Measurements from ENCODE around the gene PLCB2.

PLCB2 gene

DNA sequence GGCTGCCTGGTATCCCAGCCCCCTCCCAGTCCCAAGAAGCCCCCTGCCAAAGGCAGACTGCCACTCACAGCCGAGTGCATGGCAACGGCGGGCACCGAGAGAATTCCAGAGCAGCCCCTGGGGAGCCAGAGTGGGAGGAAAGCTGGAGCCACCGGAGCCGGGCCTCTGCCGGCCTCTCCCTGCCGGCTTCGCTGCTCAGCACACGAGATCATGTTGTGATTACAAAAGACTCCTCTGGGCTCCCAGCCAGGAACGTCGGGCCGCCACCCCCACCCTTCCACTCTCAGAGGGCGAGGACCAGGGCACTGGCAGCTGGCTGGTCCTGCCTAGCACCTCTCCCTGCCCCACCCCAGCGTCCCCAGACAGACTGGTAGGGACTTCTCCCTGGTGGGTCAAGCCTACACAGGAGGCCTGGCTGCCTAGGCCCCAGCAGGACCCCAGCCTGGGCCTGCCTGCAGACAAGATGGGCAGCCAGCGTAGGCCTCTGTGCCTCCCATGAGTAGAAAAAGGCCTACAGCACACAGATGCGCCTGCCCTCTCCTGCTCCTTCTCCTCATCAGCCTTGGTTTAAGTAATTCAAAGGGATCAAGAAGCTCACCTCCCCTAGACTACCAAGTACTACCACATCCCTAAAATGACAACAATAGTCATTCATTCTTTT, 33.1 kb upstream of the PLCB2 start, which contains the start of gene CCDC9B:
Gene CCDC9B (minus strand): TSS at position 200 of the 661 bp plus-strand sequence. CDS start 120 bp downstream, at position 80.
- DNase-seq, result peak; percentile 63 to 88

- no peak for DNase-seq
These were observed 32.5 kb upstream of the PLCB2 start for GRCh38 chr15:40340038-40340739.

DNA sequence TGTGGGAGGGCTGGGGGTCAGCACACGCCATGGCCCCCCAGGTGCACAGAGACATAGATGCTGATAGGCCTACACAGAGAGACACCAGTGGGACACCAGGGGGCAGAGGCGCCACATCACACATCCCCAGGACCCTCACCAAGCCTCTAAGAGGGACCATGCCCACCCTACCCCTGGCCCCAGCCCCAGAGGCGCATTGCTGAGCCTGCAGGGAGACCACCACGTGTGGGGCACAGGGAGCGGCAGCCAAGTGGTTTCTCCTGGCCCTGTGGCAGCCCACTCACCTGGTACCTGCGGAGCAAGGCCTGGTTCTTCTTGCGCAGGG, 31.8 kb upstream of the PLCB2 start:
- DNase-seq, result peak in 1 of 2 experiments; percentile 33

DNA sequence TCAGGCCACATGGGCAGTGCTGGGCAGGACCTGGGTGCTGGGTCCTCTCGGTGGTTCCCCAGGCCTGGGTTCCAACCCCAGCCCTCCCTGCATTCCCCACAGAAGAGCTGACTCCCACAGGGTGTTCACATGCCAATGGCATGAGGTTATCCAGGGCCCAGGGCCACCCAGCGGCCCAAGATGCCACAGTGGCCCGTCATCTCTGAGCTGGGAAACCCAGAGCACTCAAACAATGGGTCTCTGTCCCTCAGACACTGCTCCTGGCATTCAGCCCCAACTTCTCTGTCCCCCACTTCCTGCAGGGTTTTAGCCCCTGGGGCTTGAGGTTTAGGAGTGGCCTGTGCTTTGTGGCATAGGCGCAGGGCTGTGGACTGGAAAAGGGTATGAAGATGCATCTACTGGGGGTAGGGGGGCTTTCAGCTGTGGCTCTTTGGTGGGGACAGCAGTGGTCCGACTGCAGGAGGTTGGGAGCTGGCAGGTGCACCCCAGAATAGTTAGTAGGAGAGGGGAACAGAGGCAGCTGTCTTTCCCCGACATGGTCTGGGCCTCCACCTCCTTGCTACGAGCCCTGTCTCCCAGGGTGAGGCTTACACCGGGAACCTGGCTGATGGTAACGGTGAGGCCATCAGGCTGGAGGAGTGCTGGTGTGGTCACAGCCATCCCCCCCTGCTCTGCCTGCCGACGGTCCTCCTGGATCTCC, 31.3 kb upstream of the PLCB2 start:
- no peak for DNase-seq

DNA sequence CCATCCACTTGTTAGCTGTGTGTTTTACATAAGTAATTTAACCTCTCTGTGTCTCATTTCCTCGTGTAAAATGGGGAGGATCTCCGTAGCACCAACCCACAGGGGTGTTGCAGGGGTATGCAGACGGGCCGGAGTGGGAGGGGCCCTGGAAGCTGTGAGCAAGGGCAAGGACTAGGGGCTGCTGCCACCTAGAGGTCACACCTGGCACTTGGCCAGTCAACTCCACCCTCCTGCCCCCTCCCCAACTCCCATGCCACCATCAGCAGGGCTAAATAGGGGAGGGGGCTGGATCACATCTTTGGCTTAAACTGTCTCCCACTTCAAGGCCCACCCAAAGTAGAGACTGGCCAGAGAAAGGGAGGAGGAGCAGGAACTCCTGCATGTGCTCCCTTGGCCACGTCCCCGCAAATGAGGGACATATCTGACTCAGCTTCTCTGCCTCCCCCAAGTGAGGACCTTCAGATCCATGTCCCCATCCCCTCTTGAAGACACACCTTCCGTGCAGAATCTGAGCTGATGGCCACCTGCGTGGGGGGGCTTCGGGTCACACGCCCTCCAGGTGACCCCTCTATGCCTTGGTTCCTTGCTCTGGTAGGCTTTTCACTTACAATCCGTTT, 30.4 kb upstream of the PLCB2 start:
- peak; percentile 43 to 77 for DNase-seq

GRCh38 chr15:40337597-40337996, 29.9 kb upstream of the PLCB2 start:
- DNase-seq, result no peak

- peak in 1 of 2 experiments; percentile 29 for DNase-seq
These were observed 29.0 kb upstream of the PLCB2 start for GRCh38 chr15:40336744-40337122.

- peak in 1 of 2 experiments; percentile 46 for DNase-seq
These were observed 28.4 kb upstream of the PLCB2 start for GRCh38 chr15:40335938-40336743.

DNA sequence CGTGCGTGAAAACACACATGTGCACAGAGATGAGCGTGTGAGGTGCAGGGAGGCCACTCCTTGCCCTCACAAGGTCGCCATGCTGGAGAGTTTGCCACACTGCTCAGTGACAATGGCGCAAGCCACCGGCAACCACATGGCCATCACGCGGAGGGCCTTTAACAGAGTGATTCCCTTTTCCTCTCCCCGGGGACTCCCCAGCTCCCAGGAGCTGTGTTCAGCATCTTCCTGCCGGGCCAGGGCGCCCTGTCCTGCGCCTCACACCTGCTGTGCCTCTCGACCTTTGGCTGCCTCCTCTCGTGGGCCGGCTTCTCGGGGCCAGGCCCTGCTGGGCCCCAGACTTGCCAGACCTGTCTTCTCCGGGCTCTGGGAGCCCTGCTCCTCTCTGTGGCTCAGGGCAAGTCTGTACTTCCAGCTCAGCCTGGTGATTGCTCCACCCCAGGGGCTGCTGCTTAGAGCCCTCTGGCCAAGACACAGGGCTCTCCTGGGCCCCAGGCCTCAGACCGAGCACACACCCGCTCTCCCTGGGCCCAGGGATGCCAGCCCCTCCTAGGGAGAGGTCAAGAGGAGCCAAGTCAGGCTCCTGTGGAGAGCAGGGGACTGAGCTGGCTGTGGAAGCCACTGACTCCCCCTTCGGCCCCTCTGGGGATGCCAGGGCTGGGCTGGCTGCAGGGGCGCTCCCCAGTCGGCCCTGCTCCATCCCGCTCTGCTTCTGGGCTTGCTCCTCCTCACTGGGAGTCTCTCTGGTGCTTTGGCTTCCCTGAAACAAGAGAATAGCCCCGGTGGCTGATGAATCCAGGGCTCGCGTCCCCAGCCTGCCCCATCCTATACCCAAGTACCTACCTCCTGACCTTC, 27.4 kb upstream of the PLCB2 start:
- no peak for DNase-seq

DNA sequence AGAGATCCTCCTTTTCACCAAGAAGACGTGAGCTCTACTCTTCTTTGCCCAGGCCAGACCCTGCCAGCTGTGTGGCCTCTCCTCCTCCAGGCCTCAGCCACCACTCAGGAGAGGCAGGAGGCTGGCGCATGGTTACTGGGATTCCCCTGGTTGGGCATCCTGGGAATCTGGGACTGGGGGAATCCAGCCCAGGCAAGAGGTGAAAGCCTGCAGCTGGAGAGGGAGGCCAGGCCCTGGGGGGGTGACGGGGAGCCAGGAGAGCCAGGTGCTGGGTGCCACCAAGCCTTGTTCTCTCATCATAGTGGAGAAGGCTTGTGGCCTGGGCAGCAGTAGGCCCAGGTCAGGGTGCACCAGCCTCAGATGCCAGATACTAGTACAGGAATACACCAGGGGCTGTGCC, 26.8 kb upstream of the PLCB2 start:
- DNase-seq, result no peak

DNA sequence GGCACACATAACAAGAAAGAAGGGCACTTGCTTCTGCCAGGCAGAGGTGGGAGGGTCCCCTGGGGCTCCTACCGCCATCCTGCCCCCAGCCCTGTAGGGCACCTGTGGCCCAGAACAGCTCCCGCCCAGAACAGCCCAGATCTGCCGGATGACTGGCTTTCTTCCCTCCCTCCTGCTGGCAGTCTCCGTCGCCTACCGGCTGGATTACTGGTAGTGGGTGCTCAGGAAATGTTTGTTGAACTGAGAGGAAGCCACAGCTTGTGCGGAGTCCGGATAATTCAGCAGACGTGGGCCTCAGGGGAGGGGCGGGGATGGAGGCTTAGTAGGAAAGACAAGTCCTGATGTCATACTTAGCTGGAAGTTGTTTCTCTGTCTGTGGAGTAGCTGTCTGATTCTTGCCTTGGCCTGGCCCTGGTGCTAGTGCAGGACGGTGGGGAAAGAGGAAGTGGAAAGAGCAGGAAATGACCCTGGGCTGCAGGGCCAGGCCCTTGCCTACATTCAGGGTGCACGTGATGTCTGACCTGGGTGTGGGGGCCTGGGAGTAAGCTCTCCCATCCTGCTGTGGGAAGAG, 26.3 kb upstream of the PLCB2 start:
- DNase-seq, result peak in 1 of 2 experiments; percentile 22

DNA sequence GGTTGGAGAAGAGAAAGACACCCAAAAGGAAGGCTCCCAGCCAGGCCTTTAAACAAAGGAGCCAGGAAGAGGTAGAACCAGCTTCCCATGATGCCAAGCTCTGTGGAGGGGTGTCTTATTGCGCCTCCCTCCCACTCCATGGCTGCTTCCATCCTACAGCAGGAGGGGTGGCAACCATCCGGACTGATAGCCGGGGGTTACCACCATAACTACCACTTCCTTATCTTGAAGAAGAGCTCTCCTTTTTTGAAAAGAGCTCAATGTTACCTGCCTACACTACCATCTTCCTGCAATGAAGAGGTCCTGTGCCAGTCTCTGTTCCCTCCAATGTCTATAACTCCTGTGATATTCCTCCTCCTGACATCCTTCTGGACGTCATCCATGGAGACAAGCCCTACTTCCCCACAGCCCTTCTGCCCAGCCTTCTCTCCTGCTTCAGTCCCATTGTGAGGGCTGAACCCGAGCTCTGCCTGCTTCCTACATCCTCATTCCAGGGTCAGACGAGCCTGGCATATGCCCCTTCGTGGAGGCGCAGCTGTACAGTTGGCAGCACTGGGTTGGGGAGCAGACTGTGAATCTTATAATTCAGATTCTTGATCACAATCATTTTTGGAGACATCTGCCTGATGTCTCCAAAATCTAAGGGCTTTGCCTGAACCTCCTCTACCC, 24.5 kb upstream of the PLCB2 start:
- no peak for DNase-seq

GRCh38 chr15:40331637-40332036, 23.9 kb upstream of the PLCB2 start:
- no peak for DNase-seq

DNA sequence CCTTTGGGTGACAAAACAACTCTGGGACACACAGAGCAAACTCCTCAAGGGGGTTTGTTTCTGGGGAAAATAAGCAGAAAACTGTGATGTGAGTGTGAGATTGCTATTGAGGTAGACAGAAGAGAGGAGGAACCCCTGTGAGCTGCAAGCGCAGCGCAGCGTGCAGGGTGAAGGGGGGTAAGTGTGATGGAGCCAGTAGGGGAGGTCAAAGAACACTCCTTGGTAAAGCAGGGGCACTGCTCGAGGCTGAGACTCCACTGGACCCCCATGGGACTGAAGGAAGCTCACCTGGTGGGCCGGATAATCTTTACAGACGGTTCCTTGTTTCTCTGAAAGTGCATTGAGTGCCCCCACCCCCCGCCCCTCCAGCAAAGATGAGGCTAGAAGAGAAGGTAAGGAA, 23.3 kb upstream of the PLCB2 start:
- no peak for DNase-seq

DNA sequence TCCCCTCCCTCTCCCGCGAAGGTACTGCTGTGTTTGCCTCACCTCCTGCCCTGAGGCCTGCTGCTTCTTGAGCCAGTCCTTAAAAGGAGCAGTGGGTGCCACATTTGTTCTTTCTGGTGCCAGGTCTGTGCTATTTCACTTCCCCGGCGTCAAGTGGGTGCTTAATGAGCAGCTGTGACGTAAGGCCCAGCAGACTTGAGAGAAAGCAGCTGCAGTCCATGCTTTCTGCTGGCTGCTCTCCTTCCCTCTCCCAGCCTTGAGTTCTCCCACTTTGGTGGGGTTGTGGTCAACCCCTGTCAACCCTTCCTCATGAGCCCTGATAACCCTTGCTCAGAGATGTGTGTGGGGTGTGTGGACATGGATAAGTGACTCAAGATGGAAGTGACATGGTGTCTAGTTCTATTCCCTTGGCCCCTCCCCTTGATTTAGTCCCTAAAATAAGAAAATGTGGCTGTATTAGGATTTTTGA, 22.7 kb upstream of the PLCB2 start:
- peak; percentile 75 to 86 for DNase-seq

DNA sequence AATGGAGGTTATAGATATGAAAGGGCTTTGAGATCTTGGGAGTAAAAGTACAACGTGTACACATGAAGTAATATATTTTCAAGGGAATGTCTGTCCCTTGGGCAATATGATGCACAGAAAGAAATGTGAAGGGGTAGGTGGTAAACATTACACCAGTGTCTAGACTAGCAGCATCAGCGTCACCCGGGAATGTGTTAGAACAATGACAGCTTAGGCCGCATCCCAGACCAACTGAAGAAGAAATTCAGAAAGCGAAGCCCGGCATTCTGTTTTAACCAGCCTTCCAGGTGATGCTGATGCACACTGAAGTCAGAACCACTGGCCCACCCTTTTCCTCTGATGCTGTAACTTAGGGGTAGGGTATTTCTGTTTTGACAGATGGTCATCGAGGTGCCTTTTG, 22.1 kb upstream of the PLCB2 start:
- DNase-seq, result no peak

- DNase-seq, result no peak
These were observed 21.0 kb upstream of the PLCB2 start for GRCh38 chr15:40328751-40329150.

DNA sequence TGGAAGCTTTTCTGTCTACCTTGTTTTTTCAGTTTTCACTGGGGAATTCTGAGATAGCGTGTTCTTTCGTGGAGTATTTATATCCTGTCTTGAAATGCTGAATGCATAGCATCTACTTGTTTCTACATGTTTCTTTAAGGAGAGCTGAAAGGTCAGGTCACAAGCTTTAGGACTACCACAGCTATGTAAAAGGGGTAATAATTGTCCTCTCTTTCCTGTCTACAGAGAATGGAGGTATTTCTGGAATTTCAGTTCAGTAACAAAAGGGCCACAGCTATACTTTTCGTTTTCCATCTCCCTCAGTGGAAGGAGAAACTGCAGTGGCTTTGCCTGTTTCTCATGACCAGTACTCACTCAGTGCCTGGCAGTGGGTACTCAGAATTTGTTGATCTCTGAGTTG, 20.4 kb upstream of the PLCB2 start:
- no peak for DNase-seq

- DNase-seq, result peak; percentile 41 to 82
These were observed 19.7 kb upstream of the PLCB2 start for GRCh38 chr15:40327457-40327856.

GRCh38 chr15:40325700-40326099, 18.0 kb upstream of the PLCB2 start:
- no peak for DNase-seq

GRCh38 chr15:40325188-40325587, 17.5 kb upstream of the PLCB2 start:
- DNase-seq, result no peak

Measured in NCI-H524 (cell line).